CD4-positive, alpha-beta memory T cell (primary cell): ENCODE results near the gene TRMT11. TPM values are rescaled to one million over a fixed set of nuclear protein-coding genes. Genes with fewer than 3 reads are reported as not detected.
"Not testable (repeated sequence)": the region's sequence is repeated elsewhere in the genome, so short reads cannot be mapped to it uniquely, and the experiment has no call there.

Experiments
- CTCF ChIA-PET: fragments of 350-600 bp; sonication (Branson Sonifier 250); formaldehyde crosslinking; loops from one replicate; lab custom pipeline; 2021; ENCODE audit warnings: inconsistent platforms; ENCODE audit not compliant: partially characterized antibody; lab: Charles Lee
- POLR2A ChIA-PET: fragments of 350-600 bp; sonication (Branson Sonifier 250); formaldehyde crosslinking; loops from one replicate; lab custom pipeline; 2021; ENCODE audit not compliant: partially characterized antibody; lab: Charles Lee
- DNase-seq, 5 donors: peaks; one replicate each; pipeline versions ENCODE4 v3.0.0 to v3.0.0-alpha.2; 2020 to 2022; ENCODE audit warnings: mixed read lengths in 1 of 5
- H3K27ac ChIP-seq: one replicate; pipeline ENCODE4 v1.7.0; 2013; ENCODE audit warnings: low read depth, low read length
- H3K27me3 ChIP-seq: 2 replicates; pipeline ENCODE4 v1.7.0; 2013; ENCODE audit warnings: mild to moderate bottlenecking, low read length, moderate library complexity; ENCODE audit not compliant: insufficient read depth
- H3K36me3 ChIP-seq: 2 replicates; pipeline ENCODE4 v1.7.0; 2013; ENCODE audit warnings: mild to moderate bottlenecking, low read length, moderate library complexity; ENCODE audit not compliant: insufficient read depth
- H3K4me1 ChIP-seq: 2 replicates; pipeline ENCODE4 v1.7.0; 2013; ENCODE audit warnings: mild to moderate bottlenecking, low read length, moderate library complexity; ENCODE audit not compliant: insufficient read depth
- H3K4me3 ChIP-seq, 2 donors: one replicate each; pipeline ENCODE4 v1.7.0; 2013; ENCODE audit warnings: low read length in 2 of 2, mild to moderate bottlenecking in 1 of 2
- H3K9me3 ChIP-seq, 2 donors: one replicate each; pipeline ENCODE4 v1.7.0; 2013; ENCODE audit warnings: low read length in 2 of 2, control low read depth in 1 of 2; ENCODE audit not compliant: control insufficient read depth in 1 of 2
- H3K27ac Mint-ChIP-seq, 7 donors: one replicate each; pipeline ENCODE4 v1.8.0; 2020 to 2021; ENCODE audit warnings: mixed read lengths in 7 of 7, mild to moderate bottlenecking in 6 of 7, inconsistent platforms in 3 of 7, moderate library complexity in 3 of 7
- H3K27me3 Mint-ChIP-seq, 2 donors: one replicate each; pipeline ENCODE4 v1.8.0; 2020 to 2021; ENCODE audit warnings: mixed read lengths in 2 of 2
- H3K36me3 Mint-ChIP-seq, 2 donors: one replicate each; pipeline ENCODE4 v1.8.0; 2020 to 2021; ENCODE audit warnings: mixed read lengths in 2 of 2, inconsistent platforms in 1 of 2, mild to moderate bottlenecking in 1 of 2
- H3K4me1 Mint-ChIP-seq, 4 donors: one replicate each; pipeline ENCODE4 v1.8.0; 2020 to 2021; ENCODE audit warnings: mixed read lengths in 4 of 4, mild to moderate bottlenecking in 1 of 4
- H3K4me3 Mint-ChIP-seq, 8 donors: one replicate each; pipeline ENCODE4 v1.8.0; 2020 to 2021; ENCODE audit warnings: mixed read lengths in 8 of 8, mild to moderate bottlenecking in 7 of 8, moderate library complexity in 6 of 8, inconsistent platforms in 3 of 8
- H3K9me3 Mint-ChIP-seq, 8 donors: one replicate each; pipeline ENCODE4 v1.8.0; 2020 to 2021; ENCODE audit warnings: mixed read lengths in 8 of 8, mild to moderate bottlenecking in 5 of 8, inconsistent platforms in 3 of 8, moderate library complexity in 1 of 8
- intact Hi-C: fragments of 100-400 bp; cut with micrococcal nuclease; formaldehyde crosslinking; loops from one replicate; pipeline ENCODE4 v1.15.1; 2023
- polyA plus RNA-seq, 2 donors: library from polyadenylated mRNA; unstranded; fragments of 300-500 nt; fragmentation: Illumina TruSeq; gene quantifications; one replicate each; pipeline ENCODE4 v1.2.3, GENCODE V29; 2021
- total RNA-seq, 2 experiments: library from RNA; stranded (reverse); gene quantifications; one replicate each; pipeline ENCODE4 v1.2.3, GENCODE V29; 2021

The TRMT11 gene
- total and polyA plus RNA-seq, 4 experiments from 2014 or later, result 7.8 to 30.8 (median 20.7) TPM

DNA sequence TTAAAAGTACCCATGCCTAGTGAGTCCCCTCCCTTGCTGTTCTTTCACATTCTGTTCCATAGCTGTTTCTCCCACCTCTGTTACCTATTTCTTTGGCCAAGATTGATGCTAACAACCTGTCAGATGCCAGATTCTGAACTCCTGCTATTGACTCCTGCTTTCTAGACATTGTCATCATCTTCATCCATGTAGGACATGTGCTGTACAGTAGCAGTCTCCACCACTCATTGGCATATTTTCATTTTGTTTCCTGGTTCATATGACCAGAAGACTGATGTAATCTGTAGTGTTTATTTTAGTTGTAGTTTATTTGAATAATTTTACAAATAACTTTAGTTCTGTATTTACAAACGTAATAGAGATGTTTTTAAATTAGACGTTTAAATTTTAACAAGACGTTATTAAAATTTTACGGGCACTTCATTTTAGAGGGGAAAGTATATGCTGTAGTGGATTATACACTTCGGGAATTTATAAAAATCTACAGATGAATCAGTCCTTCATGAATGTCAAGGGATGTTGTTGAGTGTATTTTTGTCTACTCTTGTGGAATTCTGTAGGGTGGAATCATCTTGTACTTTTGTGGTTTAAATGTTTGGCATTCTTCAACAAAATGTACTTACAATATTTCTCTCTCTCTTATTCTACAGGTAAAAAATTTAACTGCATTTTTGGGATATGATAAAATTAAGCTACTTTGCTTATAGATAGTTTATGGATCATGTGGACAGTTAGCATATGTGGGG lies 34.1 kb downstream of the TRMT11 start:
- CTCF ChIA-PET, result no interaction called here

DNA sequence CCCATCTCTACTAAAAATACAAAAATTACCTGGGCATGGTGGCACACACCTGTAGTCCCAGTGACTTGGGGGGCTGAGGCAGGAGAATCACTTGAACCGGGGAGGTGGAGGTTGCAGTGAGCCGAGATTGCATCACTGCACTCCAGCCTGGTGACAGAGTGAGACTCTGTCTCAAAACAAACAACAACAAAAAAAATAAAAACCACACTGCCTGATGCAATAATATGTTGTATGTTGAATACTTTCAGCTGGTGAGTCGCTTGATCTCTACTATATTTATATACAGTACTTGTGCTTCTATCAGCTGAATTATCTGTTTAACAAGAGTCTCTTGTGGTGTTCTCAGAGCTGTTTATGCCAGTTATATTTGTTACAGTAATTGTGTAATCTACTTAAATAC lies 37.1 kb downstream of the TRMT11 start:
- H3K27ac ChIP-seq, H3K4me3 ChIP-seq, H3K36me3 ChIP-seq, H3K4me3 Mint-ChIP-seq, H3K9me3 Mint-ChIP-seq, H3K27me3 ChIP-seq, H3K4me1 Mint-ChIP-seq, H3K4me1 ChIP-seq, intact Hi-C loops, H3K27me3 Mint-ChIP-seq, H3K9me3 ChIP-seq, CTCF ChIA-PET, POLR2A ChIA-PET, DNase-seq, H3K27ac Mint-ChIP-seq: not testable (repeated sequence)
- H3K36me3 Mint-ChIP-seq, result peaks cover 57 to 67% of the 10 kb centered on the region in 2 donors

More for the DNA sequence above, 34.1 kb downstream of the TRMT11 start:
- POLR2A ChIA-PET, result no interaction called here
- Mint-ChIP-seq H3K4me3 (no peak overlapping the region), H3K27ac (peak overlapping the region in 1 of 7 donors; percentile 72), H3K27me3 (no peaks in the 10 kb centered on the region), H3K9me3 (no peaks in the 10 kb centered on the region), H3K4me1 (no peaks in the 10 kb centered on the region), H3K36me3 (peaks cover 66 to 72% of the 10 kb centered on the region in 2 donors)
- no peaks in the 10 kb centered on the region for H3K9me3 ChIP-seq
- H3K27ac ChIP-seq, result no peak overlapping the region
- H3K4me3 ChIP-seq, result no peak overlapping the region
- no peaks in the 10 kb centered on the region for H3K27me3 ChIP-seq
- DNase-seq, result no peak
- no peaks in the 10 kb centered on the region for H3K4me1 ChIP-seq
- peaks cover 10% of the 10 kb centered on the region for H3K36me3 ChIP-seq
- intact Hi-C loops, result no loop called here

DNA sequence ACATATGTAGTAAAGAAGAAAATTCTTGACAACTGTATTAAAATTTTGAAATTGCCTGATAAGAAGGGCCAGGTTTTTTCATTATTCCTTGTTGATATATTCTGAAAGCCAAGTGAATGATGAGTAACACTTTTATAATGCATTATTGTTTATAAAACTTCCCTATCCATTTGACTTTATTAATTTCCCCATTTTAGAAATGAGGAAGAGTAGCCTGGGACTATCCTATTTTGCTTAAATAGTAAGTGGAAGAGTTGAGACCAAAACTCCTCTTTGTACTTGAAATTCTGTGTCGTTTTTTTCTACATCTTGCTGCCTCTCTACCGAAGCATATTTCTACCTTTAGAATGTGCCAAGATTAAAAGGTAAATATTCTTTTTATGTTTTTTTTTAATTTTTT lies 39.7 kb downstream of the TRMT11 start:
- Histone ChIP-seq H3K4me1 (no peaks in the 10 kb centered on the region), H3K4me3 (no peak overlapping the region), H3K27me3 (no peaks in the 10 kb centered on the region), H3K9me3 (no peaks in the 10 kb centered on the region), H3K36me3 (peaks cover 3% of the 10 kb centered on the region), H3K27ac (no peak overlapping the region)
- no peak overlapping the region for H3K27ac Mint-ChIP-seq
- POLR2A ChIA-PET, result no interaction called here
- intact Hi-C loops, result no loop called here
- no peaks in the 10 kb centered on the region for H3K27me3 Mint-ChIP-seq
- peaks cover 0 to 2% (median 0%) of the 10 kb centered on the region in 8 donors for H3K9me3 Mint-ChIP-seq
- peaks cover 48 to 62% of the 10 kb centered on the region in 2 donors for H3K36me3 Mint-ChIP-seq
- no peaks in the 10 kb centered on the region for H3K4me1 Mint-ChIP-seq
- no peak for DNase-seq
- H3K4me3 Mint-ChIP-seq, result no peak overlapping the region
- CTCF ChIA-PET, result no interaction called here

DNA sequence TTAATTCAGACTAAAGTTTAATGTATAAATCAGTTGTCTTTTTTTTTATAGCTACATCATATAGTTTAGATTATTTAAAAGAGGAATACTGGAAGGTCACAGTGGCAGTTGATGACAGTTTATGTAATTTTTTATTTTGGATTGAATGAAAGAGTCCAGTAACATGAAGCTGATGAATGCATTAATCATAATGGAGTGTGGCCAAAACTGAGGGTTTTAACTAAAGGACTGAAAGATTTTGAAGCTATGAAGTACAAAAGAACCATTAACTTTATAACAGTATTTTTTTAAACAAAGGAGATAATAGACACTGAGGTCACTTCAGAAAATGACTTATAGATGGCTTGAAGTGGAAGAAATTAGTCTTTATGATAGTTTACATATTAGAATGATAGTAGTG lies 41.3 kb downstream of the TRMT11 start:
- Histone ChIP-seq H3K27me3 (no peaks in the 10 kb centered on the region), H3K36me3 (peaks cover 3% of the 10 kb centered on the region), H3K27ac (no peak overlapping the region), H3K9me3 (no peaks in the 10 kb centered on the region), H3K4me1 (no peaks in the 10 kb centered on the region), H3K4me3 (no peak overlapping the region)
- H3K4me3 Mint-ChIP-seq, result no peak overlapping the region
- peaks cover 0 to 2% (median 0%) of the 10 kb centered on the region in 8 donors for H3K9me3 Mint-ChIP-seq
- H3K4me1 Mint-ChIP-seq, result peaks cover 0 to 9% (median 0%) of the 10 kb centered on the region in 4 donors
- no peak overlapping the region for H3K27ac Mint-ChIP-seq
- H3K27me3 Mint-ChIP-seq, result no peaks in the 10 kb centered on the region
- peaks cover 43 to 63% of the 10 kb centered on the region in 2 donors for H3K36me3 Mint-ChIP-seq
- DNase-seq, result no peak
- ChIA-PET CTCF (no interaction called here), POLR2A (no interaction called here)
- intact Hi-C loops, result no loop called here

DNA sequence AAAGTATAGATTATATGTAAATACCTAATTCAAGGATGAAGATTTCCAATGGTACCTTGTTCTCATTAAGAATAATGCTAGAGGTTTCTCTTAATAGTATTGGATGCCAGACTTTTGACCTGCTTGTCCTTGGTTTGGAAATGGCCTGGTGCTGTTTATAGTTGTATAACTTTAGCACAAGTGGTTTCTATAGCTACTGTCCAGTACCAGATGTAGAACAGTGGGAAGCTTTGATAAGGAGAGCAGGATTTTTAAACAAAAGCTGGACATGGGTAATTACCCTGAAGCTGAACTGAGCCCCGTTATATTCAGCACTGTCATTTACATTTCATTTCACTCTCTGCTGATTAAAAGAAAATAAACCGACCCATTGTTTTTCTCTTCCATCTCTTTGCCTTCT lies 43.7 kb downstream of the TRMT11 start:
- H3K36me3 ChIP-seq, result no peaks in the 10 kb centered on the region
- peaks cover 43 to 56% of the 10 kb centered on the region in 2 donors for H3K36me3 Mint-ChIP-seq
- intact Hi-C loops, result no loop called here
- H3K27me3 ChIP-seq, result no peaks in the 10 kb centered on the region
- no peak overlapping the region for H3K4me3 Mint-ChIP-seq
- H3K27ac Mint-ChIP-seq, result no peak overlapping the region
- no peaks in the 10 kb centered on the region for H3K27me3 Mint-ChIP-seq
- ChIA-PET POLR2A (no interaction called here), CTCF (no interaction called here)
- H3K9me3 ChIP-seq, result no peaks in the 10 kb centered on the region
- H3K4me1 ChIP-seq, result no peaks in the 10 kb centered on the region
- no peak overlapping the region for H3K27ac ChIP-seq
- H3K4me3 ChIP-seq, result no peak overlapping the region
- H3K4me1 Mint-ChIP-seq, result peaks cover 6 to 15% (median 7%) of the 10 kb centered on the region in 4 donors
- peaks cover 0 to 2% (median 0%) of the 10 kb centered on the region in 8 donors for H3K9me3 Mint-ChIP-seq
- no peak for DNase-seq

DNA sequence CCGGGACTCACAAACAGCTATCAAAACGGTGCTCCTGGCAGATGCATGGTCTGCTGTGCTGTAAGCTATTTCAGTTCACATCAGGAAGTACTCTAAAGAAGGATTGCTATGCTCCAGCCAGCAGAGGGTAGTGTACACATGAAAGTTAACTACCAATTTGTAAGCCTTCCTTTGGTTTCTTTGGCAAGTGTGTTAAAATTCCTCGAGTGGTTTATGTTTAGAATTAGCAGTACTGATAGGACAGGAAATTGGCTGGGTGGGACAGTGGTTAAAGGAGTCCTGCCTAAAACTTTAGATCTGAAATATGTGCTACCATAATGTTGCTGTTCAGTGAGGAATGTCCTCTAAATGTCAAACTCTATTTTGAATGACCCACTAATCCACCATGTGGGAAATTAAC lies 47.4 kb downstream of the TRMT11 start:
- intact Hi-C loops, result no loop called here

DNA sequence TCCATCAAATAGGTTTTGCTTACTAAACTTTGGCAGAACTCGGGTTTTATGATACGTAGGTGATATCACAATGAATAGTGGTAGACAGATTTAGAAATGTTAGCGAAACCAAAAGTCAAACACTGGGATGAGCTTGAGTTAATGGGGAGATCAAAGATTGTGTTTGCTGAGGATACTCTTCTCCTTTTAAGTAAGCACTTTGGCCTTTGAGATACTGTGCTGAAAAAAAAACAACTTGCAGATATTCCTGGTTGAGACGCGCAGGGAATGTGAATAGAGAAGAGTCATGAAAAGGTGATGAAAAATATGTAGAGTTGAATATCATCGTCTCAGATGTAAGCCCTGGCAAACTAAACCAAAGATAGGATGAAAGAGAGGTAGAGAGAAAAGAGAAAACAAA lies 48.3 kb downstream of the TRMT11 start:
- Histone ChIP-seq H3K4me1 (no peaks in the 10 kb centered on the region), H3K27me3 (no peaks in the 10 kb centered on the region), H3K36me3 (peaks cover 5% of the 10 kb centered on the region), H3K27ac (no peak overlapping the region), H3K9me3 (no peaks in the 10 kb centered on the region), H3K4me3 (no peak overlapping the region)
- DNase-seq, result no peak
- Mint-ChIP-seq H3K4me3 (no peak overlapping the region), H3K9me3 (no peaks in the 10 kb centered on the region), H3K27me3 (no peaks in the 10 kb centered on the region), H3K4me1 (peaks cover 6 to 18% (median 7%) of the 10 kb centered on the region in 4 donors), H3K27ac (no peak overlapping the region), H3K36me3 (peaks cover 60 to 66% of the 10 kb centered on the region in 2 donors)
- CTCF ChIA-PET, result no interaction called here
- POLR2A ChIA-PET, result no interaction called here
- intact Hi-C loops, result no loop called here

More for the DNA sequence above, 47.4 kb downstream of the TRMT11 start:
- no peak for DNase-seq
- no peaks in the 10 kb centered on the region for H3K9me3 Mint-ChIP-seq
- H3K36me3 Mint-ChIP-seq, result peaks cover 59 to 65% of the 10 kb centered on the region in 2 donors
- Histone ChIP-seq H3K9me3 (no peaks in the 10 kb centered on the region), H3K4me1 (no peaks in the 10 kb centered on the region), H3K27ac (no peak overlapping the region), H3K4me3 (no peak overlapping the region), H3K36me3 (no peaks in the 10 kb centered on the region), H3K27me3 (no peaks in the 10 kb centered on the region)
- peak overlapping the region in 3 of 7 donors; percentile 13 to 42 (median 25) for H3K27ac Mint-ChIP-seq
- peaks cover 6 to 18% (median 7%) of the 10 kb centered on the region in 4 donors for H3K4me1 Mint-ChIP-seq
- CTCF ChIA-PET, result no interaction called here
- POLR2A ChIA-PET, result no interaction called here
- H3K4me3 Mint-ChIP-seq, result no peak overlapping the region
- no peaks in the 10 kb centered on the region for H3K27me3 Mint-ChIP-seq
